A549 (cell line): ENCODE results near the gene UBA52. TPM values are rescaled to one million over a fixed set of nuclear protein-coding genes. Genes with fewer than 3 reads are reported as not detected.

ENCODE experiments used
- ATAC-seq, 2 experiments: fragments of 200-7000 bp in 1 of 2; fragments of >200 bp in 1 of 2; cut with Nextera tagmentation in 1 of 2; cut with Tn5 transposase in 1 of 2; 3 replicates each; pipeline versions ENCODE4 v1.8.0 to v1.9.1; 2018 to 2020; ENCODE audit warnings: mild to moderate bottlenecking in 1 of 2, moderate library complexity in 1 of 2
- CTCF ChIA-PET: fragments of 300-600 bp; sonication (Branson Sonifier 250); formaldehyde crosslinking; extraction: SDS; loops from one replicate; lab custom pipeline; 2021; ENCODE audit warnings: antibody characterized with exemption, inconsistent platforms; lab: Yijun Ruan, JAX
- POLR2A ChIA-PET: fragments of 350-600 bp; formaldehyde crosslinking; extraction: SDS; loops from one replicate; lab custom pipeline; 2021; ENCODE audit warnings: antibody characterized with exemption, inconsistent platforms; lab: Yijun Ruan, JAX
- DNase-seq, 2 experiments: peaks; one replicate each; pipeline versions ENCODE4 v3.0.0 to v3.0.0-alpha.2; 2011 to 2016; ENCODE audit warnings: low read depth in 1 of 2, low spot score in 1 of 2
- FAIRE-seq: peaks from 2 replicates; lab custom pipeline; 2011; peaks lifted over from hg19 to GRCh38; lab: Jason Lieb, UNC
- H3K27ac ChIP-seq, 2 experiments: fragments of >200 bp; sonication (Bioruptor Twin); formaldehyde crosslinking; 3 replicates each; pipeline ENCODE4 v1.5.1; 2016 to 2017
- H3K4me1 ChIP-seq: fragments of >200 bp; sonication (Bioruptor Twin); formaldehyde crosslinking; 3 replicates; pipeline ENCODE4 v1.6.1; 2016
- H3K4me2 ChIP-seq: fragments of >200 bp; sonication (Bioruptor Twin); formaldehyde crosslinking; 3 replicates; pipeline ENCODE4 v1.6.1; 2016
- H3K4me3 ChIP-seq: fragments of >200 bp; sonication (Bioruptor Twin); formaldehyde crosslinking; 3 replicates; pipeline ENCODE4 v1.5.1; 2016
- H3K9me3 ChIP-seq: fragments of >200 bp; sonication (Bioruptor Twin); formaldehyde crosslinking; 3 replicates; pipeline ENCODE4 v1.6.1; 2016
- ATOH8 ChIP-seq: fragments of 250-450 bp; sonication (Bioruptor Pico); IDR thresholded peaks from 2 replicates; pipeline ENCODE4 v1.5.0; 2020; ENCODE audit warnings: low read depth, mild to moderate bottlenecking, moderate library complexity
- BCL3 ChIP-seq: fragments of >200 bp; sonication (Bioruptor Twin); formaldehyde crosslinking; IDR thresholded peaks from 3 replicates; pipeline ENCODE4 v1.6.1; 2016
- CBX8 ChIP-seq: fragments of 200-600 bp; sonication (generic); IDR thresholded peaks from 2 replicates; pipeline ENCODE4 v1.6.1; 2016
- CEBPB ChIP-seq, 2 experiments: fragments of >200 bp in 1 of 2; sonication (Bioruptor Twin) in 1 of 2; formaldehyde crosslinking in 1 of 2; IDR thresholded peaks; 2 replicates each; pipeline ENCODE4 v1.6.1; 2012 to 2016
- EHF ChIP-seq: fragments of 250-450 bp; sonication (Bioruptor Pico); IDR thresholded peaks from 2 replicates; pipeline ENCODE4 v1.5.0; 2020; ENCODE audit warnings: mild to moderate bottlenecking
- EHMT2 ChIP-seq: fragments of 200-600 bp; sonication (generic); IDR thresholded peaks from 2 replicates; pipeline ENCODE4 v1.6.1; 2016; ENCODE audit warnings: antibody characterized with exemption, low read depth, mild to moderate bottlenecking, moderate library complexity
- EP300 ChIP-seq, 2 experiments: fragments of >200 bp; sonication (Bioruptor Twin); formaldehyde crosslinking; IDR thresholded peaks; 2 replicates in 1 of 2; 3 replicates in 1 of 2; pipeline ENCODE4 v1.6.1; 2016 to 2017
- FOSB ChIP-seq: fragments of 250-450 bp; sonication (Bioruptor Pico); IDR thresholded peaks from 2 replicates; pipeline ENCODE4 v1.5.0; 2020; ENCODE audit warnings: mild to moderate bottlenecking, moderate library complexity
- FOSL2 ChIP-seq, 2 experiments: fragments of 450-650 bp in 1 of 2; fragments of >200 bp in 1 of 2; sonication (Bioruptor Twin) in 1 of 2; formaldehyde crosslinking; IDR thresholded peaks; 2 replicates each; pipeline versions ENCODE4 v1.5.0 to v1.6.1; 2016 to 2020; ENCODE audit warnings: mild to moderate bottlenecking in 1 of 2, moderate library complexity in 1 of 2
- HDAC2 ChIP-seq: fragments of 200-600 bp; sonication (generic); IDR thresholded peaks from 2 replicates; pipeline ENCODE4 v1.6.1; 2016
- HEYL ChIP-seq: fragments of 250-450 bp; sonication (Bioruptor Pico); IDR thresholded peaks from 2 replicates; pipeline ENCODE4 v1.8.0; 2021; ENCODE audit warnings: mild to moderate bottlenecking, moderate library complexity
- HOXA7 ChIP-seq: fragments of 250-450 bp; sonication (Bioruptor Pico); IDR thresholded peaks from 2 replicates; pipeline ENCODE4 v1.5.0; 2020; ENCODE audit warnings: mild to moderate bottlenecking, moderate library complexity
- HOXB5 ChIP-seq: fragments of 250-450 bp; sonication (Bioruptor Pico); IDR thresholded peaks from 2 replicates; pipeline ENCODE4 v1.5.0; 2020; ENCODE audit warnings: mild to moderate bottlenecking, moderate library complexity
- JUN ChIP-seq, 2 experiments: fragments of >200 bp; sonication (Bioruptor Twin); formaldehyde crosslinking; IDR thresholded peaks; 2 replicates in 1 of 2; 3 replicates in 1 of 2; pipeline ENCODE4 v1.6.1; 2016 to 2017
- JUNB ChIP-seq: fragments of >200 bp; sonication (Bioruptor Twin); formaldehyde crosslinking; IDR thresholded peaks from 2 replicates; pipeline ENCODE4 v1.6.1; 2016
- KDM1A ChIP-seq: fragments of 200-600 bp; sonication (generic); IDR thresholded peaks from 2 replicates; pipeline ENCODE4 v1.6.1; 2016; ENCODE audit warnings: low read depth, mild to moderate bottlenecking
- KDM5A ChIP-seq: fragments of 200-600 bp; sonication (generic); IDR thresholded peaks from 2 replicates; pipeline ENCODE4 v1.6.1; 2016; ENCODE audit warnings: antibody characterized with exemption, mild to moderate bottlenecking
- NFE2L2 ChIP-seq: fragments of 150-350 bp; conservative IDR thresholded peaks from 2 replicates; pipeline ENCODE4 v1.6.1; 2014; ENCODE audit warnings: low read length
- NR3C1 ChIP-seq: fragments of >200 bp; sonication (Bioruptor Twin); formaldehyde crosslinking; IDR thresholded peaks from 3 replicates; pipeline ENCODE4 v1.6.1; 2017
- PHF8 ChIP-seq: fragments of 200-600 bp; sonication (generic); IDR thresholded peaks from 2 replicates; pipeline ENCODE4 v1.6.1; 2016; ENCODE audit warnings: low read depth, mild to moderate bottlenecking, antibody characterized with exemption, moderate library complexity, borderline replicate concordance
- RAD21 ChIP-seq, 2 experiments: fragments of >200 bp in 1 of 2; sonication (Bioruptor Twin) in 1 of 2; formaldehyde crosslinking in 1 of 2; IDR thresholded peaks in 1 of 2; conservative IDR thresholded peaks in 1 of 2; 2 replicates in 1 of 2; 3 replicates in 1 of 2; pipeline ENCODE4 v1.6.1; 2012 to 2018; ENCODE audit warnings: inconsistent platforms in 1 of 2
- RNF2 ChIP-seq: fragments of 200-600 bp; sonication (generic); IDR thresholded peaks from 2 replicates; pipeline ENCODE4 v1.6.1; 2016; ENCODE audit warnings: low read depth, mild to moderate bottlenecking, antibody characterized with exemption, moderate library complexity, borderline replicate concordance
- SMC3 ChIP-seq: fragments of >200 bp; sonication (Bioruptor Twin); formaldehyde crosslinking; IDR thresholded peaks from 3 replicates; pipeline ENCODE4 v1.6.1; 2018; ENCODE audit warnings: inconsistent platforms
- TFCP2L1 ChIP-seq: fragments of 250-450 bp; sonication (Bioruptor Pico); IDR thresholded peaks from 2 replicates; pipeline ENCODE4 v1.5.0; 2021; ENCODE audit warnings: mild to moderate bottlenecking
- USF2 ChIP-seq: fragments of 450-650 bp; IDR thresholded peaks from 2 replicates; pipeline ENCODE4 v1.6.1; 2014; ENCODE audit warnings: antibody characterized with exemption
- ZFP36 ChIP-seq: fragments of 450-650 bp; IDR thresholded peaks from 2 replicates; pipeline ENCODE4 v1.6.1; 2014; ENCODE audit warnings: borderline replicate concordance; ENCODE audit not compliant: partially characterized antibody
- WGBS: methylation state at CpG from one replicate; pipeline ENCODE4 v1.1.6; 2017; ENCODE audit errors: missing lambda C conversion rate; 5-methylcytosine and 5-hydroxymethylcytosine counted together
- polyA plus RNA-seq, 4 experiments: library from polyadenylated mRNA; depleted of rRNA in 3 of 4; stranded (reverse); fragments of >200 nt; fragmentation: RNase III in 1 of 4; extraction: RNeasy Plus Mini Kit Qiagen cat#74134 plus additional on column Dnase treatment in 1 of 4; gene quantifications; 2 replicates in 3 of 4; 3 replicates in 1 of 4; pipeline ENCODE4 v1.2.3, GENCODE V29; 2011 to 2017
- TF ChIP-seq, protein P1 (sequence below): fragments of 250-450 bp; sonication (Bioruptor Pico); IDR thresholded peaks from 2 replicates; pipeline ENCODE4 v1.5.0; 2021; ENCODE audit warnings: mild to moderate bottlenecking, moderate library complexity, borderline replicate concordance

The UBA52 gene
- polyA plus RNA-seq, 2 of the 4 experiments (the other 2 are of a cell fraction): 888 to 942 TPM

DNA sequence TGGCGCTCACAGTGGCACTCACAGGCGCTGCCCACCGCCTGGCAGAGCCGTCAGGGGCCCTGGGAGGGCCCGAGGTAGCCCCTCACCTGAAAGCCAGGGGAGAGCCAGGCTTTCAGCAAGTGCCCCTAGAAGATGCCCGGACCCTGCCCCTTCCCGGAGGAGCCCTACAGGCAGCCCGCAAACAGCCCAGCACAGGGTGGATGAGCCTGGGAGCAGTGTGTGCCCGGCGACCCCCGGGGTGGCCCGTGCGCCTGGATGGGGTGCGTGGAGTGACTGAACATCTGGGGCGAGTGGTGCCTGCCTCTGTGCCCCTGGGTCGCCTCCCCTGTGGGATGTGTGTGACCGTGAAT is 33.5 kb downstream of the UBA52 start:
- Histone ChIP-seq H3K4me3 (no peak overlapping the region), H3K9me3 (no peaks in the 10 kb centered on the region), H3K4me1 (peaks cover 14% of the 10 kb centered on the region; the same call in 2 of the 3 replicates), H3K4me2 (no peak overlapping the region), H3K27ac (no peak overlapping the region)
- POLR2A ChIA-PET: no interaction called here
- FAIRE-seq: no peak
- TF ChIP-seq ATOH8 (CRISPR knock-in tag) (no peak), HDAC2 (no peak), FOSB (CRISPR knock-in tag) (no peak), BCL3 (no peak), EP300 (IDR thresholded peaks at IDR 0.05) (no peak), HOXB5 (no peak), KDM1A (no peak), RAD21 (conservative IDR thresholded peaks at IDR 0.05 in 1 of 2, IDR thresholded peaks at IDR 0.05 in 1 of 2) (no peak), RNF2 (no peak), KDM5A (no peak), FOSL2 (IDR thresholded peaks at IDR 0.05) (no peak), FOSL2 (CRISPR knock-in tag; IDR thresholded peaks at IDR 0.05) (no peak), CBX8 (no peak), PHF8 (no peak), HOXA7 (CRISPR knock-in tag) (no peak), JUN (IDR thresholded peaks at IDR 0.05) (no peak), ZFP36 (no peak), TFCP2L1 (CRISPR knock-in tag) (no peak)
- CTCF ChIA-PET: interaction anchor here (1.0 to 2.4 kb wide), 3 partner anchors 11 to 154 kb away, joined by 3 to 11 read pairs (median 4); partner anchors contain the start of gene REX1BD
- ATAC-seq: no peak
- WGBS: no CpG with 5 or more reads among the region's 17 CpGs
- no peak for DNase-seq

DNA sequence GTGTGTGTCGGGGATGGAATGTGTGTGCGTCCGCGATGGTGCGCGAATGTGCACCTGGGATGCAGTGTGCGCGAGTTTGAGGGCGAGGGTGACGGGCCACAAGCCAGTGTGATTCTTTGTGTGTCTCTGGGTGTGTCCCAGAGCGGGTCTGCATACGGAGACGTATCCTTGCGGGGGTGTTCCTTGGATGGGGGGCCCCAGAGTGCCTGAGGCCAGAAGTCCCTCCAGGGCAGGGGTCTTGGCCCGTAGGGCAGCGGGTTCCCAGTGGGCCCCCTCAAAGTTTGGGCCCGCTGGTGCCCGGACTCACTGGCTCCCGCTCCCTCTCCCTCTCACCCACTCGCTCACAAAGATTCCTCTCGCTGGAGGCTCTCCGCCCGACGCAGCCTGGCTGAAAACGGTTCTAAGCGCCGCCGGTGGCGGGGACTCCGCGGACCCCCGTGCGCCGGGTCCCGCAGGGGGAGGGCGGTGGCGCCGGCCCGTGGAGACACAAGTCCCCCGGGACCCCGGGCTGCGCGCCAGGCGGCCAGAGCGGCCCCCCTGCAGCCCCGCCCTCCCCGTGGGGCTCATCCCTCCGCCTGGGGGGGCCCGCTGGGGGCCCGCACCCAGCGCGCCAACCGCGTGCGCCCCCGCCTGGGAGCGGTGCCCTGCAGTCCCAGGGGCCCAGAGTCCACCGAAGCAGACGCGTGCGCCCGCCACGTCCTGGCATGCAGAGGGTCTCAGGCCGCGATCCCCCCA is 34.1 kb downstream of the UBA52 start:
- ChIA-PET CTCF (no interaction called here), POLR2A (no interaction called here)
- Histone ChIP-seq H3K27ac (peak overlapping the region in 1 of 2 experiments; percentile 73; a peak in 2 of 6 replicates), H3K4me2 (peak overlapping the region; percentile 89), H3K4me1 (peaks cover 15% of the 10 kb centered on the region; the same call in 2 of the 3 replicates), H3K9me3 (no peaks in the 10 kb centered on the region), H3K4me3 (peak overlapping the region; percentile 39)
- TF ChIP-seq USF2 (no peak), HOXA7 (CRISPR knock-in tag) (no peak), EP300 (IDR thresholded peaks at IDR 0.05) (no peak), NR3C1 (no peak), NFE2L2 (no peak), EHMT2 (no peak), JUNB (no peak), EHF (no peak), HEYL (CRISPR knock-in tag) (no peak), CEBPB (IDR thresholded peaks at IDR 0.05) (no peak), SMC3 (no peak)
- TF ChIP-seq, protein P1, sequence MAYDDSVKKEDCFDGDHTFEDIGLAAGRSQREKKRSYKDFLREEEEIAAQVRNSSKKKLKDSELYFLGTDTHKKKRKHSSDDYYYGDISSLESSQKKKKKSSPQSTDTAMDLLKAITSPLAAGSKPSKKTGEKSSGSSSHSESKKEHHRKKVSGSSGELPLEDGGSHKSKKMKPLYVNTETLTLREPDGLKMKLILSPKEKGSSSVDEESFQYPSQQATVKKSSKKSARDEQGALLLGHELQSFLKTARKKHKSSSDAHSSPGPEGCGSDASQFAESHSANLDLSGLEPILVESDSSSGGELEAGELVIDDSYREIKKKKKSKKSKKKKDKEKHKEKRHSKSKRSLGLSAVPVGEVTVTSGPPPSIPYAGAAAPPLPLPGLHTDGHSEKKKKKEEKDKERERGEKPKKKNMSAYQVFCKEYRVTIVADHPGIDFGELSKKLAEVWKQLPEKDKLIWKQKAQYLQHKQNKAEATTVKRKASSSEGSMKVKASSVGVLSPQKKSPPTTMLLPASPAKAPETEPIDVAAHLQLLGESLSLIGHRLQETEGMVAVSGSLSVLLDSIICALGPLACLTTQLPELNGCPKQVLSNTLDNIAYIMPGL (CRISPR knock-in tag): no peak
- 63% methylated on average over 20 of the region's 65 CpGs for WGBS
- ATAC-seq: no peak
- no peak for FAIRE-seq
- DNase-seq: no peak
